Breast epithelium (tissue), 4 donors: ENCODE data around the gene IGLL1. TPM values are rescaled to one million over a fixed set of nuclear protein-coding genes. Genes with fewer than 3 reads are reported as not detected.

Experiments used
- DNase-seq, 2 donors: peaks; one replicate each; pipeline ENCODE4 v3.0.0-alpha.2; 2019; ENCODE audit warnings: low spot score in 2 of 2
- H3K27ac ChIP-seq, 2 donors: fragments of 200-600 bp; sonication (generic) in 1 of 2; one replicate each; pipeline ENCODE4 v1.5.1; 2016 to 2019; ENCODE audit warnings: mild to moderate bottlenecking in 1 of 2
- H3K27me3 ChIP-seq, 2 donors: fragments of 200-600 bp; sonication (generic) in 1 of 2; one replicate each; pipeline versions ENCODE4 v1.5.1 to v1.6.0; 2017 to 2019; ENCODE audit warnings: control low read depth in 1 of 2, mild to moderate bottlenecking in 1 of 2
- H3K36me3 ChIP-seq: fragments of 200-600 bp; one replicate; pipeline ENCODE4 v1.5.1; 2019
- H3K4me1 ChIP-seq, 2 donors: fragments of 200-600 bp; sonication (generic); one replicate each; pipeline ENCODE4 v1.5.1; 2016 to 2019; ENCODE audit warnings: control low read depth in 1 of 2
- H3K4me3 ChIP-seq, 3 donors: fragments of 200-600 bp; sonication (generic); 1 replicate in 2 of 3; 2 replicates in 1 of 3; pipeline ENCODE4 v1.5.1; 2016 to 2019; ENCODE audit warnings: mild to moderate bottlenecking in 3 of 3, moderate library complexity in 2 of 3
- H3K9me3 ChIP-seq, 2 donors: fragments of 200-600 bp; sonication (generic) in 1 of 2; one replicate each; pipeline ENCODE4 v1.5.1; 2016 to 2019; ENCODE audit warnings: control low read depth in 1 of 2
- CTCF ChIP-seq, 3 donors: fragments of 450-650 bp; IDR thresholded peaks; one replicate each; pipeline ENCODE4 v1.5.1; 2016 to 2017; ENCODE audit warnings: antibody characterized with exemption in 3 of 3, mild to moderate bottlenecking in 3 of 3, moderate library complexity in 3 of 3
- POLR2A ChIP-seq: fragments of 450-650 bp; IDR thresholded peaks from one replicate; pipeline ENCODE4 v1.6.1; 2016; ENCODE audit warnings: antibody characterized with exemption, mild to moderate bottlenecking, moderate library complexity
- POLR2AphosphoS5 ChIP-seq, 3 donors: sonication (generic); formaldehyde crosslinking; IDR thresholded peaks; one replicate each; pipeline ENCODE4 v1.6.1; 2017; ENCODE audit warnings: antibody characterized with exemption in 3 of 3
- intact Hi-C: fragments of 100-400 bp; cut with DNase I; formaldehyde crosslinking; loops from one replicate; pipeline ENCODE4 v1.15.1; 2023; ENCODE audit warnings: low total_unique reads
- total RNA-seq, 3 donors: library from RNA; depleted of rRNA; stranded (reverse); fragments of >200 nt; gene quantifications; one replicate each; pipeline ENCODE4 v1.1.0, GENCODE V29; 2016

The IGLL1 gene
- total RNA-seq, 3 donors from 2014 or later: not detected

DNA sequence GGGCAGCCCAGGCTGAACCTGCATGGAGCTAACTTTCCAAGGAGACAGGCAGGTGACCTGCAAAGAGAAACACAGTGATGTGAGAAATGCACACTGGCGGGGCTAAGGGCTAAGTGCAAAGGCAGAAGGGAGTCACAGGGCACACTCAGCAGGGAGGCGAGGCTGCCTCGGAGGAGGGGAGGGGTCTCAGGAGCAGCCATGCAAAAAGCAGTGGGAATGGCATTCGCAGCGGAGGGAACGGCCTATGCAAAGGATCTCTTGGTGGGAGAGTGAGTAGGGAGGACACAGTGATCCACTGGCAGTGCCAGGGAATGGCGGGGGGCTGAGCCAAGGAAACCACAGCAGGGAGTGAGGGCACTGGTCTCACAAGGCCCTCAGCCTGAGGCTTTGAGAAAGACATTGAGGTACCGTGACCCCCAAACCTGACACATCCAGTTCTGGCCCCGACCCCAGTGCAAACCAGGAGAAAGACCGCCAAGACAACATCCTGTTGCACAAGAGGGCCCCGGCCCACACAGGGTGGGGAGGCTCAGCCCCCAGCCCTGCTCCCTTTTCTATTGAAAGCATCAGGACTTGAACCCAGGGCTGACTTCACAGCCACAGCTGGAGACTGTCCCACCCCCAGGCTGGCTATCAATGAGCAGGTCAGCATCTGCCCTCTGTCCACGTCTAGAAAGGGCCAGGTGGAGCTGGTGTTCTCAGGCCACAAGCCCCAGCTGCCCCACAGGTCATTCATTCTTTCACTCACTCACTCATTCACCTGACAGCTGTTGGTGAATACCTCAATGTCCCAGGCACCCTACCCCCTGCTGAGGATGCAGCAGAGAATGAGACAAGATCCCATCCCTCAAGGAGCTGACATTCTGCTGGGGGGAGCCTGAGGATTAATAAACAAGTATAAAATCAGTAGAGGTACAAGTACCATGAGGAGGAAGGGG lies 50.7 kb downstream of the IGLL1 start:
- Histone ChIP-seq H3K27me3 (no peaks in the 10 kb centered on the region), H3K9me3 (no peaks in the 10 kb centered on the region), H3K27ac (no peak overlapping the region), H3K4me1 (no peaks in the 10 kb centered on the region), H3K36me3 (no peaks in the 10 kb centered on the region), H3K4me3 (no peak overlapping the region)
- intact Hi-C loops: loop anchor here (1.0 to 10.0 kb wide), 2 partner anchors 20 to 315 kb away; no protein-coding TSS in a partner anchor
- no peak for TF ChIP-seq CTCF (IDR thresholded peaks at IDR 0.05)
- TF ChIP-seq POLR2A: no peak
- TF ChIP-seq POLR2AphosphoS5 (IDR thresholded peaks at IDR 0.05): no peak
- DNase-seq: no peak

DNA sequence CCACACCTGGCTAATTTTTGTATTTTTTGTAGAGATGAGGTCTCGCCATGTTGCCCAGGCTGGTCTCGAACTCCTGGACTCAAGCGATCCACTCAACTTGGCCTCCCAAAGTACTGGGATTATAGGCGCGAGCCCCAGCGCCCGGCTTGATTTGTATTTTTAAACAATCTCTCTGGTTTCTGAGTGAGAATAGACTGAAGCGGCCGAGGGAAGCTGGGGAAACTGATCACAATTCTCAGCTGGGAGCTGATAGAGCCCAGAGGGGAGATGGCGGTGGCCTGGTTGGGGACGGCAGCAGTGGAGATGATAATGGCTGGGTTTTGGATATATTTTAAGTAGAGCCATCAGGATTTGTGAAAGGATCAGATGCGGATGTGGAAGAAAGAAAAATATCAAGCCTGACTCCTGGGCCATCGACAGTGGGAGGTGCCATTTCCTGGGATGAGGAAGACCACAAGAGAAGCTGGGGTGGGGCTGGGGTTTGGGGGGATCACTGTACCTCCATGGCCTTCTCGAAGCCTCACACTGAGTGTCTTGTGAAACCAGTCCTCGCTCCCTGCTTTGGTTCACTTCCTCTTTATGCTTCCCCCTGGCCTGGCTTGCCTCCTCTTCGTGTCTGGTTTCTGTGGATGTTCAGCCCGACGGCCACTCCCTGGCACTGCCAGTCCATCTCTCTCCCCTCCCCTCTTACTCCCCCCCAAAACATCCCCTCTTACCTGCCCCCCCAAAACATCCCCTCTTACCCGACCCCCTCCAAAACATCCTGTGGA lies 51.9 kb downstream of the IGLL1 start:
- H3K4me3 ChIP-seq: no peak overlapping the region
- no peak for DNase-seq
- peak overlapping the region; percentile 76 to 83 for H3K27ac ChIP-seq
- H3K4me1 ChIP-seq: no peaks in the 10 kb centered on the region
- intact Hi-C loops: loop anchor here (10.0 kb wide), 1 partner anchor 317 kb away; no protein-coding TSS in a partner anchor
- TF ChIP-seq POLR2AphosphoS5 (IDR thresholded peaks at IDR 0.05): no peak
- TF ChIP-seq POLR2A: no peak
- TF ChIP-seq CTCF (IDR thresholded peaks at IDR 0.05): no peak
- no peaks in the 10 kb centered on the region for H3K27me3 ChIP-seq
- no peaks in the 10 kb centered on the region for H3K9me3 ChIP-seq
- no peaks in the 10 kb centered on the region for H3K36me3 ChIP-seq

GRCh38 chr22:23526596-23527316 lies 53.3 kb downstream of the IGLL1 start:
- intact Hi-C loops: loop anchor here (10.0 kb wide), 1 partner anchor 318 kb away; no protein-coding TSS in a partner anchor
- H3K4me1 ChIP-seq: peaks cover 0 to 7% of the 10 kb centered on the region in 2 donors
- H3K27ac ChIP-seq: peak overlapping the region; percentile 76 to 83

GRCh38 chr22:23525510-23525909 lies 54.6 kb downstream of the IGLL1 start:
- no peak for DNase-seq
- Histone ChIP-seq H3K27ac (no peak overlapping the region), H3K36me3 (no peaks in the 10 kb centered on the region), H3K4me1 (peaks cover 0 to 15% of the 10 kb centered on the region in 2 donors), H3K4me3 (no peak overlapping the region), H3K27me3 (no peaks in the 10 kb centered on the region), H3K9me3 (no peaks in the 10 kb centered on the region)
- TF ChIP-seq POLR2AphosphoS5 (IDR thresholded peaks at IDR 0.05) (no peak), POLR2A (no peak), CTCF (IDR thresholded peaks at IDR 0.05) (no peak)
- intact Hi-C loops: loop anchor here (10.0 kb wide), 1 partner anchor 319 kb away; no protein-coding TSS in a partner anchor

More at GRCh38 chr22:23526596-23527316, 53.3 kb downstream of the IGLL1 start:
- H3K36me3 ChIP-seq: no peaks in the 10 kb centered on the region
- no peaks in the 10 kb centered on the region for H3K27me3 ChIP-seq
- no peaks in the 10 kb centered on the region for H3K9me3 ChIP-seq
- DNase-seq: peak in 1 of 2 donors; percentile 51
- H3K4me3 ChIP-seq: peak overlapping the region in 1 of 3 donors; percentile 2
- TF ChIP-seq CTCF (IDR thresholded peaks at IDR 0.05): no peak
- no peak for TF ChIP-seq POLR2AphosphoS5 (IDR thresholded peaks at IDR 0.05)
- no peak for TF ChIP-seq POLR2A
